Measurements from ENCODE around the gene NRN1.

NRN1 gene

GRCh38 chr6:5967594-5967993, 39.1 kb downstream of the NRN1 start:
- no peak overlapping the region for H3K4me3 ChIP-seq (ENCODE audit: low read length)
- no peak overlapping the region for H3K27ac ChIP-seq (ENCODE audit: low read length)
- H3K9ac ChIP-seq (ENCODE audit: low read length), result no peak overlapping the region
- no peaks in the 10 kb centered on the region for H3K9me3 ChIP-seq (ENCODE audit: control insufficient read depth, low read depth, low read length)
- no peaks in the 10 kb centered on the region for H3K36me3 ChIP-seq (ENCODE audit: control insufficient read depth, low read depth, low read length)
- no peaks in the 10 kb centered on the region for H3K27me3 ChIP-seq (ENCODE audit: control insufficient read depth, insufficient read depth, low read length)
- H3K4me1 ChIP-seq (ENCODE audit: control insufficient read depth, low read depth, low read length), result peaks cover 4% of the 10 kb centered on the region

- Histone ChIP-seq H3K9me3 (ENCODE audit: control insufficient read depth, low read depth, low read length) (no peaks in the 10 kb centered on the region), H3K27me3 (ENCODE audit: control insufficient read depth, insufficient read depth, low read length) (no peaks in the 10 kb centered on the region), H3K4me3 (ENCODE audit: low read length) (no peak overlapping the region), H3K4me1 (ENCODE audit: control insufficient read depth, low read depth, low read length) (no peaks in the 10 kb centered on the region), H3K36me3 (ENCODE audit: control insufficient read depth, low read depth, low read length) (no peaks in the 10 kb centered on the region), H3K9ac (ENCODE audit: low read length) (no peak overlapping the region), H3K27ac (ENCODE audit: low read length) (no peak overlapping the region)
Observed at GRCh38 chr6:5962794-5963193, 43.9 kb downstream of the NRN1 start.

- Histone ChIP-seq H3K27ac (ENCODE audit: low read length) (no peak overlapping the region), H3K9ac (ENCODE audit: low read length) (no peak overlapping the region), H3K4me3 (ENCODE audit: low read length) (no peak overlapping the region), H3K27me3 (ENCODE audit: control insufficient read depth, insufficient read depth, low read length) (no peaks in the 10 kb centered on the region), H3K9me3 (ENCODE audit: control insufficient read depth, low read depth, low read length) (no peaks in the 10 kb centered on the region), H3K36me3 (ENCODE audit: control insufficient read depth, low read depth, low read length) (no peaks in the 10 kb centered on the region), H3K4me1 (ENCODE audit: control insufficient read depth, low read depth, low read length) (no peaks in the 10 kb centered on the region)
Observed at GRCh38 chr6:5961836-5962235, 44.9 kb downstream of the NRN1 start.

- H3K4me3 ChIP-seq (ENCODE audit: low read length), result no peak overlapping the region
- H3K9me3 ChIP-seq (ENCODE audit: control insufficient read depth, low read depth, low read length), result no peaks in the 10 kb centered on the region
- H3K27me3 ChIP-seq (ENCODE audit: control insufficient read depth, insufficient read depth, low read length), result no peaks in the 10 kb centered on the region
- H3K4me1 ChIP-seq (ENCODE audit: control insufficient read depth, low read depth, low read length), result no peaks in the 10 kb centered on the region
- H3K36me3 ChIP-seq (ENCODE audit: control insufficient read depth, low read depth, low read length), result no peaks in the 10 kb centered on the region
- no peak overlapping the region for H3K9ac ChIP-seq (ENCODE audit: low read length)
- H3K27ac ChIP-seq (ENCODE audit: low read length), result no peak overlapping the region
Observed at GRCh38 chr6:5960456-5960855, 46.3 kb downstream of the NRN1 start.

GRCh38 chr6:5958921-5959320, 47.8 kb downstream of the NRN1 start:
- no peak overlapping the region for H3K27ac ChIP-seq (ENCODE audit: low read length)
- no peak overlapping the region for H3K9ac ChIP-seq (ENCODE audit: low read length)
- no peak overlapping the region for H3K4me3 ChIP-seq (ENCODE audit: low read length)
- no peaks in the 10 kb centered on the region for H3K4me1 ChIP-seq (ENCODE audit: control insufficient read depth, low read depth, low read length)
- no peaks in the 10 kb centered on the region for H3K27me3 ChIP-seq (ENCODE audit: control insufficient read depth, insufficient read depth, low read length)
- H3K36me3 ChIP-seq (ENCODE audit: control insufficient read depth, low read depth, low read length), result no peaks in the 10 kb centered on the region
- H3K9me3 ChIP-seq (ENCODE audit: control insufficient read depth, low read depth, low read length), result no peaks in the 10 kb centered on the region

- Histone ChIP-seq H3K4me1 (ENCODE audit: control insufficient read depth, low read depth, low read length) (no peaks in the 10 kb centered on the region), H3K9me3 (ENCODE audit: control insufficient read depth, low read depth, low read length) (no peaks in the 10 kb centered on the region), H3K9ac (ENCODE audit: low read length) (no peak overlapping the region), H3K27ac (ENCODE audit: low read length) (no peak overlapping the region), H3K36me3 (ENCODE audit: control insufficient read depth, low read depth, low read length) (no peaks in the 10 kb centered on the region), H3K27me3 (ENCODE audit: control insufficient read depth, insufficient read depth, low read length) (no peaks in the 10 kb centered on the region), H3K4me3 (ENCODE audit: low read length) (no peak overlapping the region)
Observed at GRCh38 chr6:5956939-5957338, 49.8 kb downstream of the NRN1 start.

GRCh38 chr6:5950361-5950785, 56.4 kb downstream of the NRN1 start:
- Histone ChIP-seq H3K4me3 (ENCODE audit: low read length) (no peak overlapping the region), H3K4me1 (ENCODE audit: control insufficient read depth, low read depth, low read length) (no peaks in the 10 kb centered on the region), H3K27ac (ENCODE audit: low read length) (no peak overlapping the region), H3K36me3 (ENCODE audit: control insufficient read depth, low read depth, low read length) (no peaks in the 10 kb centered on the region), H3K9me3 (ENCODE audit: control insufficient read depth, low read depth, low read length) (no peaks in the 10 kb centered on the region), H3K27me3 (ENCODE audit: control insufficient read depth, insufficient read depth, low read length) (no peaks in the 10 kb centered on the region), H3K9ac (ENCODE audit: low read length) (no peak overlapping the region)

All from iPS-18a (cell line).